Gastroesophageal sphincter (tissue), 3 donors: ENCODE data around the gene ANKRD27.

Source experiments
- POLR2A ChIP-seq, 2 donors: fragments of 450-650 bp; IDR thresholded peaks; one replicate each; pipeline ENCODE4 v1.6.1; 2017; ENCODE audit warnings: antibody characterized with exemption in 2 of 2, mild to moderate bottlenecking in 2 of 2, moderate library complexity in 1 of 2
- POLR2AphosphoS5 ChIP-seq: sonication (generic); formaldehyde crosslinking; IDR thresholded peaks from one replicate; pipeline ENCODE4 v1.6.1; 2017; ENCODE audit warnings: antibody characterized with exemption
- TF ChIP-seq, protein P1 (sequence below), 4 experiments: fragments of 200-600 bp in 2 of 4; fragments of 450-650 bp in 2 of 4; sonication (generic) in 1 of 4; IDR thresholded peaks; one replicate each; pipeline ENCODE4 v1.5.1; 2017 to 2019; ENCODE audit warnings: antibody characterized with exemption in 4 of 4, mild to moderate bottlenecking in 2 of 4, moderate library complexity in 2 of 4

DNA sequence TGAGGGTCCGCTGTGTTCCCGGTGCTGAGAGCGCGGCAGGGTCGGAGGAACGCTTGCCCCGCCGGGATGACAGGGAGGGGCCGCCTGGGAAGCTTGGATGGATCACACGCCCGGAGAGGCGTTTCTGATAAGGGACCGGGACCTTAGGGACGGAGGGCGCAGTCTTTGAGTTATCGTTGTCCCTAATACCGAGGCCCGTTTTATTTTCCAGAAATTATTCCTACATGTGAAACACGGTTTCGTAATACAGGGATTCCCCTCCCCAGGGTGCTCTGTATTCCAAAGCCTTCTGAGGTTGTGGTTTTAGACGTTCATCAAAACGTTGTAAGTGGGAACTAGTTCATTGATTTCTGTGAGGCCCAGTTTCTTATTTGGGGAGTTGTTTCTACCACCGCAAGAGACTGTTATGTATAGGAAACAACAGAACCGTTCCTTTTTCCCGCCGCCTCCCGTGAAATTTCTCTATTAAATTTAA lies 93.2 kb downstream of the ANKRD27 start:
- TF ChIP-seq, protein P1, sequence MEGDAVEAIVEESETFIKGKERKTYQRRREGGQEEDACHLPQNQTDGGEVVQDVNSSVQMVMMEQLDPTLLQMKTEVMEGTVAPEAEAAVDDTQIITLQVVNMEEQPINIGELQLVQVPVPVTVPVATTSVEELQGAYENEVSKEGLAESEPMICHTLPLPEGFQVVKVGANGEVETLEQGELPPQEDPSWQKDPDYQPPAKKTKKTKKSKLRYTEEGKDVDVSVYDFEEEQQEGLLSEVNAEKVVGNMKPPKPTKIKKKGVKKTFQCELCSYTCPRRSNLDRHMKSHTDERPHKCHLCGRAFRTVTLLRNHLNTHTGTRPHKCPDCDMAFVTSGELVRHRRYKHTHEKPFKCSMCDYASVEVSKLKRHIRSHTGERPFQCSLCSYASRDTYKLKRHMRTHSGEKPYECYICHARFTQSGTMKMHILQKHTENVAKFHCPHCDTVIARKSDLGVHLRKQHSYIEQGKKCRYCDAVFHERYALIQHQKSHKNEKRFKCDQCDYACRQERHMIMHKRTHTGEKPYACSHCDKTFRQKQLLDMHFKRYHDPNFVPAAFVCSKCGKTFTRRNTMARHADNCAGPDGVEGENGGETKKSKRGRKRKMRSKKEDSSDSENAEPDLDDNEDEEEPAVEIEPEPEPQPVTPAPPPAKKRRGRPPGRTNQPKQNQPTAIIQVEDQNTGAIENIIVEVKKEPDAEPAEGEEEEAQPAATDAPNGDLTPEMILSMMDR (IDR thresholded peaks at IDR 0.05), result no peak
- no peak for TF ChIP-seq POLR2AphosphoS5
- no peak for TF ChIP-seq POLR2A (IDR thresholded peaks at IDR 0.05)
